Measurements from ENCODE around the gene PPP1R12B.
"Not testable (repeated sequence)": the region's sequence is repeated elsewhere in the genome, so short reads cannot be mapped to it uniquely, and the experiment has no call there.

The PPP1R12B gene

GRCh38 chr1:202424260-202424659 lies 75.8 kb downstream of the PPP1R12B start:
- not testable (repeated sequence) for H3K9ac ChIP-seq (ENCODE audit: low read length); H3K9me3 ChIP-seq (ENCODE audit: low read length); H3K4me3 ChIP-seq (ENCODE audit: low read depth in 1 of 2, low read length in 2 of 2); H3K27me3 ChIP-seq (ENCODE audit: control insufficient read depth in 1 of 2, insufficient read depth in 2 of 2, low read length in 2 of 2); H3K4me1 ChIP-seq (ENCODE audit: insufficient read depth, low read length); H3K27ac ChIP-seq (ENCODE audit: low read depth, low read length); H3K36me3 ChIP-seq (ENCODE audit: insufficient read depth, low read length)

DNA sequence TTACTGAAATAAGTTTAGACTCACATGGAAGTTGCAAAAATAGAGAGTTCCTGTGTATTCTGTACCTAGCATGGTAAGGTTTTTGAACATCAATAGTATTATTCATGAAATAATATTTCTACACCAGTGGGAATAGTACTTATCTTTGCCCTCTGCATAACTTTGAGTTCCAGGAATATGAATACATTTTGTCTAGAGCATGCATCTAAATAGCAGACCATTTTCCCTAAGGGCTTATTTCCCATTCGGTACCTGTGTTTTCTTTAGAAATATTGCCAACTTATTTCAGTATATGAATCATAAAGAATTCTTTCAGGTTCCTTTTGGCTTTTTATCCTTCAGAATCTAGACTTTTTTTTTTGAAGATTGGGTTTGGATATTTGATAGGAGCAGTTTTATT lies 81.6 kb downstream of the PPP1R12B start:
- not testable (repeated sequence) for H3K27ac ChIP-seq (ENCODE audit: low read depth, low read length); H3K27me3 ChIP-seq (ENCODE audit: control insufficient read depth in 1 of 2, insufficient read depth in 2 of 2, low read length in 2 of 2); H3K4me3 ChIP-seq (ENCODE audit: low read depth in 1 of 2, low read length in 2 of 2); H3K4me1 ChIP-seq (ENCODE audit: insufficient read depth, low read length); H3K9me3 ChIP-seq (ENCODE audit: low read length); H3K9ac ChIP-seq (ENCODE audit: low read length)
- peaks cover 29% of the 10 kb centered on the region for H3K36me3 ChIP-seq (ENCODE audit: insufficient read depth, low read length)

- H3K9ac ChIP-seq (ENCODE audit: low read length); H3K27me3 ChIP-seq (ENCODE audit: control insufficient read depth in 1 of 2, insufficient read depth in 2 of 2, low read length in 2 of 2); H3K9me3 ChIP-seq (ENCODE audit: low read length); H3K4me1 ChIP-seq (ENCODE audit: insufficient read depth, low read length); H3K27ac ChIP-seq (ENCODE audit: low read depth, low read length); H3K4me3 ChIP-seq (ENCODE audit: low read depth in 1 of 2, low read length in 2 of 2): not testable (repeated sequence)
- peaks cover 29% of the 10 kb centered on the region for H3K36me3 ChIP-seq (ENCODE audit: insufficient read depth, low read length)
Observed at GRCh38 chr1:202432338-202432737, 83.8 kb downstream of the PPP1R12B start.

- H3K36me3 ChIP-seq (ENCODE audit: insufficient read depth, low read length): peaks cover 29% of the 10 kb centered on the region
Observed at GRCh38 chr1:202433155-202434043, 84.9 kb downstream of the PPP1R12B start.

DNA sequence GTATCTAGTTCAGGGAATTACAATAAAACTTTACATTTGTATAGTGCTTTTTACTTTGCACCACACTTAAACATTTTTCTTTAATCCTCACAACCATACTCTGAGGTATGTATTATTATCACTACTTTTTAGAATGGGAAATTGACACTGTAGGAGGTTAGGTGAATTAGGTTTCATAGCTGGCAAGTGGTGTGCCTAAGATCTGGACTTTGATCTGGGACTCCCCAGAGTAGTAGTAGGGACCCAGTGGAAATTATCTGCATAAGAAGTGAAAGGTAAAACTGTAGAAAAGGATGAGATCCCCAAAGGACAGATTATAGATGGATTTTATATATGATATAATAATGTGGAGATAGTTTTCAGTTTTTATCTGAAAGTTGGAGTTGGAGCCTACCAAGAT lies 85.6 kb downstream of the PPP1R12B start:
- Histone ChIP-seq H3K9ac (ENCODE audit: low read length) (no peak overlapping the region), H3K36me3 (ENCODE audit: insufficient read depth, low read length) (peaks cover 29% of the 10 kb centered on the region), H3K27ac (ENCODE audit: low read depth, low read length) (no peak overlapping the region)

More at GRCh38 chr1:202433155-202434043, 84.9 kb downstream of the PPP1R12B start:
- H3K4me1 ChIP-seq (ENCODE audit: insufficient read depth, low read length): no peaks in the 10 kb centered on the region
- no peak overlapping the region for H3K27ac ChIP-seq (ENCODE audit: low read depth, low read length)
- no peaks in the 10 kb centered on the region for H3K9me3 ChIP-seq (ENCODE audit: low read length)
- no peak overlapping the region for H3K9ac ChIP-seq (ENCODE audit: low read length)
- no peak overlapping the region for H3K4me3 ChIP-seq (ENCODE audit: low read depth in 1 of 2, low read length in 2 of 2)
- H3K27me3 ChIP-seq (ENCODE audit: control insufficient read depth in 1 of 2, insufficient read depth in 2 of 2, low read length in 2 of 2): no peaks in the 10 kb centered on the region

DNA sequence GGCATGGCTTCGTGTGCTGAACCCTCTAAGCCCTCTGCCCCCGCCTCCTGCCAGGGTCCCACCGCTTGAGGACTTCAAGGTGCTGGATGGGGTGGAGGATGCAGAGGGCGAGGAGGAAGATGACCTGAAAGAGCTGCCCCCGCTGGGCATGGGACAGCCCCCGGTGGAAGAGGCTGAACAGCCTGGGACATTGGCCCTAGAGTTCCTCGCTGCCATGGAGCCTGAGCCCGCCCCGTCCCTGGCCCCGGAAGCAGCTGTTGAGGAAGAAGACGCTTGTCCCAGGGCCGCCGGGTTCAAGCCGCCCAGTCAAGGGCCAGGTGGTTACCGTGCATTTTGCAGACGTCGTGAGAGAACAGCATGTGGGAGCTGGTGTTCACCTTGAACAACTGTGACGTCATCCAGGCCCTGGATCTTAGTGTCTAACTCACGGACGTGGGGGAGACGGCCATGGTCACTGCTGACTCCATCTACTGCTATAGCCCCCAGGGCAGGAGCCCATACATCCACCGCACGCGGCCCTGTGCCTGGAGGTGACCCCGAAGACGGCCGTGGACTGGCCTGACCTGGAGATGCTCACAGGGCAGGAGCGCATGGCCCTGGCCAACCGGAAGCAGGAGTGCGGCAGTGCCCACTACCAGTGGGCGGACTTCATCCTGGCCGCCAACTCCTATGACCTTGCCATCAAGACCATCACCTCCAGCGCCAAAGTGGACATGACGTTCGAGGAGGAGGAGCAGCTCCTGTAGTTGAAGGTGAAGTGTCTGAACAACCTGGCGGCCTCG lies 90.1 kb downstream of the PPP1R12B start:
- no peak overlapping the region for H3K27ac ChIP-seq (ENCODE audit: low read depth, low read length)
- no peaks in the 10 kb centered on the region for H3K9me3 ChIP-seq (ENCODE audit: low read length)
- no peaks in the 10 kb centered on the region for H3K27me3 ChIP-seq (ENCODE audit: control insufficient read depth in 1 of 2, insufficient read depth in 2 of 2, low read length in 2 of 2)
- H3K4me3 ChIP-seq (ENCODE audit: low read depth in 1 of 2, low read length in 2 of 2): no peak overlapping the region
- H3K36me3 ChIP-seq (ENCODE audit: insufficient read depth, low read length): peaks cover 26% of the 10 kb centered on the region
- H3K4me1 ChIP-seq (ENCODE audit: insufficient read depth, low read length): no peaks in the 10 kb centered on the region
- H3K9ac ChIP-seq (ENCODE audit: low read length): no peak overlapping the region

More for the DNA sequence above, 85.6 kb downstream of the PPP1R12B start:
- Histone ChIP-seq H3K9me3 (ENCODE audit: low read length) (no peaks in the 10 kb centered on the region), H3K27me3 (ENCODE audit: control insufficient read depth in 1 of 2, insufficient read depth in 2 of 2, low read length in 2 of 2) (no peaks in the 10 kb centered on the region), H3K4me1 (ENCODE audit: insufficient read depth, low read length) (no peaks in the 10 kb centered on the region), H3K4me3 (ENCODE audit: low read depth in 1 of 2, low read length in 2 of 2) (no peak overlapping the region)

GRCh38 chr1:202439308-202439707 lies 90.8 kb downstream of the PPP1R12B start:
- no peak overlapping the region for H3K4me3 ChIP-seq (ENCODE audit: low read depth in 1 of 2, low read length in 2 of 2)
- H3K9me3 ChIP-seq (ENCODE audit: low read length): no peaks in the 10 kb centered on the region
- no peaks in the 10 kb centered on the region for H3K4me1 ChIP-seq (ENCODE audit: insufficient read depth, low read length)
- no peaks in the 10 kb centered on the region for H3K27me3 ChIP-seq (ENCODE audit: control insufficient read depth in 1 of 2, insufficient read depth in 2 of 2, low read length in 2 of 2)
- H3K9ac ChIP-seq (ENCODE audit: low read length): no peak overlapping the region
- peaks cover 31% of the 10 kb centered on the region for H3K36me3 ChIP-seq (ENCODE audit: insufficient read depth, low read length)
- no peak overlapping the region for H3K27ac ChIP-seq (ENCODE audit: low read depth, low read length)

GRCh38 chr1:202448140-202448539 lies 99.6 kb downstream of the PPP1R12B start:
- H3K9me3 ChIP-seq (ENCODE audit: low read length): not testable (repeated sequence)

GRCh38 chr1:202451641-202452040 lies 103.1 kb downstream of the PPP1R12B start:
- H3K9ac ChIP-seq (ENCODE audit: low read length); H3K36me3 ChIP-seq (ENCODE audit: insufficient read depth, low read length); H3K27ac ChIP-seq (ENCODE audit: low read depth, low read length); H3K27me3 ChIP-seq (ENCODE audit: control insufficient read depth in 1 of 2, insufficient read depth in 2 of 2, low read length in 2 of 2); H3K9me3 ChIP-seq (ENCODE audit: low read length); H3K4me3 ChIP-seq (ENCODE audit: low read depth in 1 of 2, low read length in 2 of 2); H3K4me1 ChIP-seq (ENCODE audit: insufficient read depth, low read length): not testable (repeated sequence)

More at GRCh38 chr1:202448140-202448539, 99.6 kb downstream of the PPP1R12B start:
- H3K36me3 ChIP-seq (ENCODE audit: insufficient read depth, low read length); H3K27ac ChIP-seq (ENCODE audit: low read depth, low read length); H3K9ac ChIP-seq (ENCODE audit: low read length); H3K4me3 ChIP-seq (ENCODE audit: low read depth in 1 of 2, low read length in 2 of 2); H3K27me3 ChIP-seq (ENCODE audit: control insufficient read depth in 1 of 2, insufficient read depth in 2 of 2, low read length in 2 of 2); H3K4me1 ChIP-seq (ENCODE audit: insufficient read depth, low read length): not testable (repeated sequence)

GRCh38 chr1:202452508-202452907 lies 104.0 kb downstream of the PPP1R12B start:
- no peak overlapping the region for H3K27ac ChIP-seq (ENCODE audit: low read depth, low read length)
- no peak overlapping the region for H3K9ac ChIP-seq (ENCODE audit: low read length)
- H3K4me3 ChIP-seq (ENCODE audit: low read depth in 1 of 2, low read length in 2 of 2): no peak overlapping the region
- H3K36me3 ChIP-seq (ENCODE audit: insufficient read depth, low read length): no peaks in the 10 kb centered on the region
- no peaks in the 10 kb centered on the region for H3K9me3 ChIP-seq (ENCODE audit: low read length)
- no peaks in the 10 kb centered on the region for H3K4me1 ChIP-seq (ENCODE audit: insufficient read depth, low read length)
- H3K27me3 ChIP-seq (ENCODE audit: control insufficient read depth in 1 of 2, insufficient read depth in 2 of 2, low read length in 2 of 2): no peaks in the 10 kb centered on the region

- H3K9ac ChIP-seq (ENCODE audit: low read length); H3K4me1 ChIP-seq (ENCODE audit: insufficient read depth, low read length); H3K27me3 ChIP-seq (ENCODE audit: control insufficient read depth in 1 of 2, insufficient read depth in 2 of 2, low read length in 2 of 2); H3K27ac ChIP-seq (ENCODE audit: low read depth, low read length); H3K4me3 ChIP-seq (ENCODE audit: low read depth in 1 of 2, low read length in 2 of 2); H3K9me3 ChIP-seq (ENCODE audit: low read length); H3K36me3 ChIP-seq (ENCODE audit: insufficient read depth, low read length): not testable (repeated sequence)
Observed at GRCh38 chr1:202456372-202457169, 108.1 kb downstream of the PPP1R12B start.

Data from muscle layer of colon (tissue), 2 donors.